Daoy (cell line): ENCODE data around the gene PXDN. TPM values are rescaled to one million over a fixed set of nuclear protein-coding genes. Genes with fewer than 3 reads are reported as not detected.
"Not testable (repeated sequence)": the region's sequence is repeated elsewhere in the genome, so short reads cannot be mapped to it uniquely, and the experiment has no call there.

Source experiments
- DNase-seq: peaks from one replicate; pipeline ENCODE4 v3.0.0-alpha.2; 2015; ENCODE audit warnings: low read depth
- total RNA-seq: library from RNA; depleted of rRNA; stranded (reverse); fragments of >200 nt; shearing (Covaris generic); gene quantifications from 2 replicates; pipeline ENCODE4 v1.2.3, GENCODE V29; 2014; rRNA removed

PXDN gene
- total RNA-seq, result 173 and 193 TPM in 2 replicates

- peak; percentile 89 for DNase-seq
Measured at GRCh38 chr2:1744446-1745170, at the start of gene PXDN. Gene PXDN (minus strand): TSS chr2:1744515. CDS start chr2:1744455, 60 bp downstream.

- DNase-seq, result no peak
Measured at GRCh38 chr2:1793868-1794445, 49.6 kb upstream of the PXDN start.

- DNase-seq, result no peak
Measured at GRCh38 chr2:1793001-1793867, 48.9 kb upstream of the PXDN start.

- peak; percentile 97 for DNase-seq
Measured at GRCh38 chr2:1791685-1792435, 47.5 kb upstream of the PXDN start.

- no peak for DNase-seq
Measured at GRCh38 chr2:1791006-1791605, 46.8 kb upstream of the PXDN start.

GRCh38 chr2:1790473-1790872 is 46.2 kb upstream of the PXDN start:
- DNase-seq, result no peak

- DNase-seq, result no peak
Measured at GRCh38 chr2:1789610-1790009, 45.3 kb upstream of the PXDN start.

GRCh38 chr2:1788478-1788959 is 44.2 kb upstream of the PXDN start:
- no peak for DNase-seq

- no peak for DNase-seq
Measured at GRCh38 chr2:1787755-1788477, 43.6 kb upstream of the PXDN start.

- DNase-seq, result no peak
Measured at GRCh38 chr2:1784986-1785617, 40.8 kb upstream of the PXDN start.

- DNase-seq, result no peak
Measured at GRCh38 chr2:1784087-1784486, 39.8 kb upstream of the PXDN start.

GRCh38 chr2:1782514-1782913 is 38.2 kb upstream of the PXDN start:
- no peak for DNase-seq

- peak; percentile 86 for DNase-seq
Measured at GRCh38 chr2:1781291-1782080, 37.2 kb upstream of the PXDN start.

GRCh38 chr2:1780693-1781092 is 36.4 kb upstream of the PXDN start:
- no peak for DNase-seq

- DNase-seq, result not testable (repeated sequence)
Measured at GRCh38 chr2:1780054-1780453, 35.7 kb upstream of the PXDN start.

- no peak for DNase-seq
Measured at GRCh38 chr2:1778566-1778965, 34.3 kb upstream of the PXDN start.

GRCh38 chr2:1777781-1778180 is 33.5 kb upstream of the PXDN start:
- no peak for DNase-seq

GRCh38 chr2:1777156-1777555 is 32.8 kb upstream of the PXDN start:
- no peak for DNase-seq

- no peak for DNase-seq
Measured at GRCh38 chr2:1775511-1776035, 31.3 kb upstream of the PXDN start.
